A549 (cell line): Measurements from ENCODE around the gene FBLN5.

Source experiments
- CBX2 ChIP-seq: fragments of 200-600 bp; sonication (generic); IDR thresholded peaks from 2 replicates; pipeline ENCODE4 v1.6.1; 2016; ENCODE audit warnings: low read depth, mild to moderate bottlenecking, borderline replicate concordance
- FOSB ChIP-seq: fragments of 250-450 bp; sonication (Bioruptor Pico); IDR thresholded peaks from 2 replicates; pipeline ENCODE4 v1.5.0; 2020; ENCODE audit warnings: mild to moderate bottlenecking, moderate library complexity
- MAFK ChIP-seq: fragments of 450-650 bp; IDR thresholded peaks from 2 replicates; pipeline ENCODE4 v1.6.1; 2014; ENCODE audit not compliant: partially characterized antibody
- NFE2L2 ChIP-seq: fragments of 150-350 bp; conservative IDR thresholded peaks from 2 replicates; pipeline ENCODE4 v1.6.1; 2014; ENCODE audit warnings: low read length
- NR3C1 ChIP-seq: fragments of >200 bp; sonication (Bioruptor Twin); formaldehyde crosslinking; IDR thresholded peaks from 3 replicates; pipeline ENCODE4 v1.6.1; 2017
- PHF8 ChIP-seq: fragments of 200-600 bp; sonication (generic); IDR thresholded peaks from 2 replicates; pipeline ENCODE4 v1.6.1; 2016; ENCODE audit warnings: low read depth, mild to moderate bottlenecking, antibody characterized with exemption, moderate library complexity, borderline replicate concordance
- POLR2A ChIP-seq: IDR thresholded peaks from 2 replicates; pipeline ENCODE4 v1.6.1; 2012; ENCODE audit warnings: mild to moderate bottlenecking, low read length
- POLR2AphosphoS2 ChIP-seq: conservative IDR thresholded peaks from 2 replicates; pipeline ENCODE4 v1.6.1; 2012; ENCODE audit warnings: low read length, improper control_type of control experiment, inconsistent platforms
- RARB ChIP-seq: fragments of 250-450 bp; sonication (Bioruptor Pico); IDR thresholded peaks from 2 replicates; pipeline ENCODE4 v1.8.0; 2021; ENCODE audit warnings: mild to moderate bottlenecking, moderate library complexity
- SMC3 ChIP-seq: fragments of >200 bp; sonication (Bioruptor Twin); formaldehyde crosslinking; IDR thresholded peaks from 3 replicates; pipeline ENCODE4 v1.6.1; 2018; ENCODE audit warnings: inconsistent platforms
- SREBF2 ChIP-seq: fragments of 450-650 bp; IDR thresholded peaks from 2 replicates; pipeline ENCODE4 v1.6.1; 2014; ENCODE audit warnings: mild to moderate bottlenecking, moderate library complexity
- TF ChIP-seq, protein P1 (sequence below): fragments of 200-600 bp; sonication (generic); IDR thresholded peaks from 2 replicates; pipeline ENCODE4 v1.6.1; 2016; ENCODE audit warnings: antibody characterized with exemption, mild to moderate bottlenecking, moderate library complexity
- TF ChIP-seq, protein P2 (sequence below): fragments of >200 bp; sonication (Bioruptor Twin); formaldehyde crosslinking; IDR thresholded peaks from 3 replicates; pipeline ENCODE4 v1.5.1; 2016
- TF ChIP-seq, protein P3 (sequence below): IDR thresholded peaks from 2 replicates; pipeline ENCODE4 v1.6.1; 2012

DNA sequence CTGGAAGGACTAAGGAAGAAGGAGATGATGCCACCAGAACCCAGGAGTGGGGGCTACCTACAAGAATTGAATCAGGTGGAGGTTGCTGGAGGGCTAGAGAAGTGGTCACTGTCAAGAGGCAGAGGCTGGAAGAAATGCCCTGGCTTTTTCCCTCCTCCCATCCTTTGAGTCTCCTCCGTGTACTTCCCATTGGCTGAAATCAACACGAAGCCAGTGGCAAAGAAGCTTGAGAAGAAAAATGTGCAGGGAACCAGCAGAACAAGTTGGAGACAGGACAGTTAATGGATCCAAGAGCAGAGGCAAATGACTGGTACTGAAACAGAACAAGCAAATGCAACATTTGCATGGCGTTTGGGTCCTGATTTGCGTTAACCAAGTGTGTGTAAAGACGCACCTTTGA, 9.1 kb upstream of the FBLN5 start:
- TF ChIP-seq POLR2A (no peak), PHF8 (no peak), CBX2 (no peak), NFE2L2 (no peak), MAFK (no peak), RARB (CRISPR knock-in tag) (no peak), NR3C1 (no peak), FOSB (no peak), SMC3 (no peak), SREBF2 (no peak), POLR2AphosphoS2 (no peak)
- TF ChIP-seq, protein P1, sequence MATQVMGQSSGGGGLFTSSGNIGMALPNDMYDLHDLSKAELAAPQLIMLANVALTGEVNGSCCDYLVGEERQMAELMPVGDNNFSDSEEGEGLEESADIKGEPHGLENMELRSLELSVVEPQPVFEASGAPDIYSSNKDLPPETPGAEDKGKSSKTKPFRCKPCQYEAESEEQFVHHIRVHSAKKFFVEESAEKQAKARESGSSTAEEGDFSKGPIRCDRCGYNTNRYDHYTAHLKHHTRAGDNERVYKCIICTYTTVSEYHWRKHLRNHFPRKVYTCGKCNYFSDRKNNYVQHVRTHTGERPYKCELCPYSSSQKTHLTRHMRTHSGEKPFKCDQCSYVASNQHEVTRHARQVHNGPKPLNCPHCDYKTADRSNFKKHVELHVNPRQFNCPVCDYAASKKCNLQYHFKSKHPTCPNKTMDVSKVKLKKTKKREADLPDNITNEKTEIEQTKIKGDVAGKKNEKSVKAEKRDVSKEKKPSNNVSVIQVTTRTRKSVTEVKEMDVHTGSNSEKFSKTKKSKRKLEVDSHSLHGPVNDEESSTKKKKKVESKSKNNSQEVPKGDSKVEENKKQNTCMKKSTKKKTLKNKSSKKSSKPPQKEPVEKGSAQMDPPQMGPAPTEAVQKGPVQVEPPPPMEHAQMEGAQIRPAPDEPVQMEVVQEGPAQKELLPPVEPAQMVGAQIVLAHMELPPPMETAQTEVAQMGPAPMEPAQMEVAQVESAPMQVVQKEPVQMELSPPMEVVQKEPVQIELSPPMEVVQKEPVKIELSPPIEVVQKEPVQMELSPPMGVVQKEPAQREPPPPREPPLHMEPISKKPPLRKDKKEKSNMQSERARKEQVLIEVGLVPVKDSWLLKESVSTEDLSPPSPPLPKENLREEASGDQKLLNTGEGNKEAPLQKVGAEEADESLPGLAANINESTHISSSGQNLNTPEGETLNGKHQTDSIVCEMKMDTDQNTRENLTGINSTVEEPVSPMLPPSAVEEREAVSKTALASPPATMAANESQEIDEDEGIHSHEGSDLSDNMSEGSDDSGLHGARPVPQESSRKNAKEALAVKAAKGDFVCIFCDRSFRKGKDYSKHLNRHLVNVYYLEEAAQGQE = no peak
- TF ChIP-seq, protein P2, sequence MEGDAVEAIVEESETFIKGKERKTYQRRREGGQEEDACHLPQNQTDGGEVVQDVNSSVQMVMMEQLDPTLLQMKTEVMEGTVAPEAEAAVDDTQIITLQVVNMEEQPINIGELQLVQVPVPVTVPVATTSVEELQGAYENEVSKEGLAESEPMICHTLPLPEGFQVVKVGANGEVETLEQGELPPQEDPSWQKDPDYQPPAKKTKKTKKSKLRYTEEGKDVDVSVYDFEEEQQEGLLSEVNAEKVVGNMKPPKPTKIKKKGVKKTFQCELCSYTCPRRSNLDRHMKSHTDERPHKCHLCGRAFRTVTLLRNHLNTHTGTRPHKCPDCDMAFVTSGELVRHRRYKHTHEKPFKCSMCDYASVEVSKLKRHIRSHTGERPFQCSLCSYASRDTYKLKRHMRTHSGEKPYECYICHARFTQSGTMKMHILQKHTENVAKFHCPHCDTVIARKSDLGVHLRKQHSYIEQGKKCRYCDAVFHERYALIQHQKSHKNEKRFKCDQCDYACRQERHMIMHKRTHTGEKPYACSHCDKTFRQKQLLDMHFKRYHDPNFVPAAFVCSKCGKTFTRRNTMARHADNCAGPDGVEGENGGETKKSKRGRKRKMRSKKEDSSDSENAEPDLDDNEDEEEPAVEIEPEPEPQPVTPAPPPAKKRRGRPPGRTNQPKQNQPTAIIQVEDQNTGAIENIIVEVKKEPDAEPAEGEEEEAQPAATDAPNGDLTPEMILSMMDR = no peak
- TF ChIP-seq, protein P3, sequence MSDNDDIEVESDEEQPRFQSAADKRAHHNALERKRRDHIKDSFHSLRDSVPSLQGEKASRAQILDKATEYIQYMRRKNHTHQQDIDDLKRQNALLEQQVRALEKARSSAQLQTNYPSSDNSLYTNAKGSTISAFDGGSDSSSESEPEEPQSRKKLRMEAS = no peak
